Umbilical cord (tissue), 2 donors: ENCODE measurements around the gene ZNF195. TPM values are rescaled to one million over a fixed set of nuclear protein-coding genes. Genes with fewer than 3 reads are reported as not detected.
"Not testable (repeated sequence)": the region's sequence is repeated elsewhere in the genome, so short reads cannot be mapped to it uniquely, and the experiment has no call there.

ENCODE experiments used
- DNase-seq: peaks from one replicate; pipeline ENCODE4 v3.0.0-alpha.2; 2015; ENCODE audit warnings: low spot score
- total RNA-seq: library from RNA; depleted of rRNA; stranded (reverse); fragments of >200 nt; gene quantifications from one replicate; pipeline ENCODE4 v1.2.3, GENCODE V29; 2014; ENCODE audit warnings: low replicate concordance; ENCODE audit not compliant: insufficient read depth

ZNF195 gene
- total RNA-seq, 1 donor from 2014 or later, result 9.6 TPM

DNA sequence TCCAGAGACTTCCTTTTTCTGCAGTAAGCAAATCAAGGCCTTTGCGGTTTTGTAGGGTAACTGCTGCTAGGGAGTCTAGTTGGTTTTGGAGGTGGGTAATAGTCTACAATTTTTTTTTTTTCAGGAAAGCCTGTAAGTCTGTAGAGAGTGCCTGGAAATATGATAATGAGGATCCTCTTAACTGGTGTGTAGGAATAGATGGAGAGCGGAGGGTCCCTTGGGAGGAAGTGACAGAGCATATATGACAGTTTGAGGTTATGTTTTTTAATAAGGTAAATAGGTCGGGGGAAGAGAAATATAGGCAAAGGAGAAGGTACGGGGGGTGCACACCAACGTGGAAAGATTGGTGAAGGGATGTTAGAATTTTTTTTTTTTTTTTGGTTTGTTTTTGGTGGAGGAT lies 25.9 kb downstream of the ZNF195 start:
- no peak for DNase-seq

DNA sequence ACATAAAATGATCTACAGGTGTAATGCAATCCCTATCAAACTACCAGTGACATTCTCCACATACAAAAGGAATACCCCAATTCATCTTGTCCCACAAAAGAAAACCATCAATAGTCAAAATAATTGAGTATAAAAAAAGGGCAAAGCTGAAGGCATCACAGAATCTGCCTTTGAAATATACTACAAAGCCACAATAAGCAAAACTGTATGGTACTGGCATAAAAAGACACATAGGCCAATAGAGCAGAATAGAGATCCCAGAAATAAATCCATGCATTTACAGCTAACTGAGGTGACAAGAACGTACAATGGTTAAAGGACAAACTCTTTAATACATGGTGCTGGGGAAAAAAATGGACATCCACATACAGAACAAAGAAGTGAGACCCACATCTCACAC lies 31.8 kb downstream of the ZNF195 start:
- no peak for DNase-seq

DNA sequence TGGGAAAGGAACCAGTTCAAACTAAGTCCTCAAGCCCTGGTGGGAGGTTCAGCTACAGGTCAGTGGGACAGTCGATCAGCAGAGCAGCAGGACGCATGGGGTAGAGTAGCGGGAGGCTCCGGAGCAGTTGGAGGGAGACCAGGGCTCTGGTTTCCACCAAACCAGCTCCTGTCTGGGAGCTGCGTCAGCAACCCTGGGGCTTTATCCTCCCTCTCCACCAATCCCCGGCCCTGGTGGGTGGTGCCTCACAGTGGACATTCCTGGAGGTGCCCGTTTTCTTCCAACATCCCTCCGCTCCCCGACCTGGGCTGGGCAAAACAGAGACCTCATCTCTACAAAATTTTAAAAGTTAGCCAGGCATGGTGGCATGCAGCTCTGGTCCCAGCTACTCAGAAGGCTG lies 32.4 kb downstream of the ZNF195 start:
- DNase-seq, result no peak

- DNase-seq, result no peak
Observed at GRCh38 chr11:3345736-3346135, 33.2 kb downstream of the ZNF195 start.

GRCh38 chr11:3344327-3345174 lies 34.4 kb downstream of the ZNF195 start:
- DNase-seq, result no peak

DNA sequence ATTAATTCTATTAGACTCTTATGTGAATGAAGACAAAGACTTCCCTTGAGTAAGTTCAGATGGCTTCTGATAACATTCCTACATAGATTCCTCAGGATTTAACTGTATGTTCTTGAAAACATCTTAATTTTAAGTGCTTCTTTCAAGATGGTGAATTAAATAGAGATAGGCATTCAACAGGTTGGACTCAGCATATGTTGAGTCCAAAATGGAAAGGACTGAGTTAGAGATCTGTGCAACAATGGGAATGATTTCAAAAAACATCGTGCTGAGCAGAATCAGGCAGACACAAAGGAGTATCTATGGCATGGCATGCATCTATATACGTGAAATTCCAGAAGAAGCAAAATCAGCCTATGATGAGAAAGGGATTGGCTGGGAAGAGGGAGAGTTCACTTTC lies 36.2 kb downstream of the ZNF195 start:
- no peak for DNase-seq

GRCh38 chr11:3341298-3341697 lies 37.6 kb downstream of the ZNF195 start:
- no peak for DNase-seq

DNA sequence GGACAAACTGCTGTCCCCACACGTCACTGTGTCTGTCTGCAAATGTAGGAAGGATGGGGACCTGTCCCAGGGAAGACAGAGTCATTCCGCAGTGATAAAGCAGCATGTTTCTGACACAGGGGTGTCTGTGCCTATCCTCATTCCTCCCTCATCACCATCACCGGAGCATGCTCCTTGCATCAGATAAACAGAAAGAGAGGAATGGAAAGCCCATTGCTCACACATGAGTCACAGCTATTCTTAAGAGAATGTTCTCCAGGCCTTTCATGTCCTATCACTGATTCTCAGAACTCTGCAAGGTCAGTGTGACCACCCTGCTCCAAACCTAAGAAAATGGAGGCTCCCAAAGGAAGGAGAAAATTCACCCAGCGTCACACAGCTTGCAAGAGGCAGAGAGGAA lies 38.9 kb downstream of the ZNF195 start:
- peak; percentile 38 for DNase-seq

- no peak for DNase-seq
Observed at GRCh38 chr11:3339340-3339624, 39.7 kb downstream of the ZNF195 start.

GRCh38 chr11:3338569-3339339 lies 40.2 kb downstream of the ZNF195 start:
- DNase-seq, result no peak

DNA sequence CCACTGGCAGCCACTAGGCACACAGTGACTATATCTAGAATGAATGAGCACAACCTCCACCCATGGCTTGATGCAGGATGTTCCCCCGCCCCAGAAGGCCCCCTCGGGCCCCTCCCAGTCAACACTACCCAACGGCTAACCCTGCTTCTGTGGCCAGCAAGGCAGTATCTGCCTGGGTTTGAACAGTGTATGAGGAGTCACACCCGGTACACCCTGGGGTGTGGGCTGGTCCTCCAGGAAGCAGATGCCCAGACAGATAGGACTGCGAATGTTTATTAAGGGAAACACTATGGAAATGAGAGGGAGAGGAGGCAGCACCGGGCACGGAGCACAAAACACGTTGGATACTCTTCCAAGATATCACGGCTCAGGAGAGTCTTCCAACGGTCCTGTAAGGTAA lies 42.5 kb downstream of the ZNF195 start:
- DNase-seq, result not testable (repeated sequence)

GRCh38 chr11:3333157-3333556 lies 45.8 kb downstream of the ZNF195 start:
- DNase-seq, result not testable (repeated sequence)

- not testable (repeated sequence) for DNase-seq
Observed at GRCh38 chr11:3331078-3331477, 47.9 kb downstream of the ZNF195 start.

DNA sequence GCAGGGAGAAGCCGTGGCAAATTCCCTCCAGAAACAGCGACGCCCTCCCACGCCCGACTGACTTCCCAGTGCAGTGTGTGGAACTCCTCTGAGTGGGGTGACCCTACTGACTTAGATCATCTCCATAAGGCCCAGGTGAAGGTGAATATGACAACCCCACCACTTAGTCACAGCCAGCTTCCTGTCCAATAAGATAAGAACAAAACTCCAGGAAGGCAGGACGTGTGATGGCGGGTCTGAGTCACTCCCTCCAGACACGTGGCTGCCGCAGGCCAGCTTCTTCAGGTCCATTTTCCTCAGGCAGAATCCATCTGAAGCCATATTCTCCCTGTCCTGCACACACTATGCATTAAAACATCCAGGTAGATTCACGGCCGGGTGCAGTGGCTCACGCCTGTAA lies 48.9 kb downstream of the ZNF195 start:
- DNase-seq, result not testable (repeated sequence)

GRCh38 chr11:3328503-3328902 lies 50.4 kb downstream of the ZNF195 start:
- not testable (repeated sequence) for DNase-seq

DNA sequence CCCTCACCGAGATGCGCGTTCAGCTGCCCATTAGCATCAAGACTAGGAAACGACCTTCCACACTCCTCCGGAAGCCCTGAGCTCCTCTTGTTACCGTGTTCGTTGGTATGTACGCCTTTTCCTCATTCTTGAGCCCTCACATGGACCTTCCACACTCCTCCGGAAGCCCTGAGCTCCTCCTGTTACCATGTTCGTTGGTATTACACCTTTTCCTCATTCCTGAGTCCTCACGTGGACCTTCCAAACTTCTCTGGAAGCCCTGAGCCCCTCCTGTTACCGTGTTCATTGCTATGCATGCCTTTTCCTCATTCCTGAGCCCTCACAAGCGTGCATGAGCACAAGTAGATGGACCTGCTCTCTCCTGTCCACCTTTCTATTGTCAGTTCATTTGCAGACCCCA lies 52.5 kb downstream of the ZNF195 start:
- DNase-seq, result not testable (repeated sequence)

DNA sequence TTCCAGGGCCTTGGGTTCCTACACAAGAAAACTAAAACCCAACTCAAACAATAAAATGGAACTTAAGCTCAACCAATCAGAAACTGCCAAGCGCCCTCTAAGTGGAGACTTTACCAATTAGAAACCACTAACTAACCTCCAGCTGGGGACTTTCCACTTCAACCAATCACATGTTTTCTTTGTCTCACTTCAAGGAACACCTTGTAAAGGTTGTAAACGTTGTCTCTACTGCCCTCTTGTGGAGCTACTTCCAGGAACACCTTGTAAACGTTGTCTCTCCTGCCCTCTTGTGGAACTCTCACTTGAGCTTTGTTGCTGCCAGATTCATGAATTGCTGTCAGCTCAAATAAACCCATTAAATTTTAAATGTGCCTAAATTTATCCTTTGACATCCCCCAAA lies 54.2 kb downstream of the ZNF195 start:
- not testable (repeated sequence) for DNase-seq

Other genes with a start within 250 kb of the ZNF195 start
- gene OSBPL5, start 213.8 kb downstream of the ZNF195 start, total RNA-seq, result 40.0 TPM
- gene MRGPRG, start 160.3 kb downstream of the ZNF195 start, total RNA-seq, result not detected
- 0.48 TPM for gene MRGPRE, start 146.7 kb downstream of the ZNF195 start, total RNA-seq